CD4-positive, alpha-beta T cell (primary cell): Measurements from ENCODE around the gene PGS1. TPM values are rescaled to one million over a fixed set of nuclear protein-coding genes. Genes with fewer than 3 reads are reported as not detected.

Experiments
- ATAC-seq: fragments of 200-7000 bp; cut with Tn5 transposase; one replicate; pipeline ENCODE4 v1.10.0; 2022; ENCODE audit warnings: mild to moderate bottlenecking; ENCODE audit not compliant: poor library complexity
- CTCF ChIA-PET: fragments of 350-600 bp; sonication (Branson Sonifier 250); formaldehyde crosslinking; loops from one replicate; lab custom pipeline; 2021; ENCODE audit warnings: antibody characterized with exemption, inconsistent platforms; lab: Charles Lee
- POLR2A ChIA-PET: fragments of 350-600 bp; sonication (Branson Sonifier 250); formaldehyde crosslinking; loops from one replicate; lab custom pipeline; 2021; ENCODE audit warnings: antibody characterized with exemption, inconsistent platforms; lab: Charles Lee
- DNase-seq, 14 experiments: peaks; one replicate each; pipeline ENCODE4 v3.0.0-alpha.2; 2013 to 2020; ENCODE audit warnings: mixed read lengths in 2 of 14
- H3K27ac ChIP-seq, 2 donors: one replicate each; pipeline versions ENCODE4 v1.5.1 to v1.7.0; 2013; ENCODE audit warnings: low read length in 2 of 2, low read depth in 1 of 2, mild to moderate bottlenecking in 1 of 2
- H3K27me3 ChIP-seq, 2 experiments: 1 replicate in 1 of 2; 2 replicates in 1 of 2; pipeline versions ENCODE4 v1.6.1 to v1.7.0; 2013; ENCODE audit warnings: low read length in 2 of 2, control low read depth in 1 of 2, mild to moderate bottlenecking in 1 of 2, moderate library complexity in 1 of 2; ENCODE audit not compliant: insufficient read depth in 2 of 2, control insufficient read depth in 1 of 2
- H3K36me3 ChIP-seq: one replicate; pipeline ENCODE4 v1.6.1; 2013; ENCODE audit warnings: low read length, control low read depth; ENCODE audit not compliant: insufficient read depth
- H3K4me1 ChIP-seq: one replicate; pipeline ENCODE4 v1.6.1; 2013; ENCODE audit warnings: low read length, control low read depth; ENCODE audit not compliant: insufficient read depth
- H3K4me3 ChIP-seq: one replicate; pipeline ENCODE4 v1.5.1; 2013; ENCODE audit warnings: mild to moderate bottlenecking, low read length, moderate library complexity
- H3K9me3 ChIP-seq, 2 experiments: 1 replicate in 1 of 2; 2 replicates in 1 of 2; pipeline versions ENCODE4 v1.6.1 to v1.7.0; 2013; ENCODE audit warnings: low read length in 2 of 2, mild to moderate bottlenecking in 2 of 2, control low read depth in 1 of 2, moderate library complexity in 1 of 2; ENCODE audit not compliant: control insufficient read depth in 1 of 2, insufficient read depth in 1 of 2
- H3K27ac Mint-ChIP-seq: one replicate; pipeline ENCODE4 v1.8.0; 2020; ENCODE audit warnings: mixed read lengths
- H3K27me3 Mint-ChIP-seq: one replicate; pipeline ENCODE4 v1.8.0; 2021; ENCODE audit warnings: mixed read lengths
- H3K36me3 Mint-ChIP-seq: one replicate; pipeline ENCODE4 v1.8.0; 2021; ENCODE audit warnings: low read depth, mixed read lengths
- H3K4me1 Mint-ChIP-seq: one replicate; pipeline ENCODE4 v1.8.0; 2021; ENCODE audit warnings: low read depth, mixed read lengths
- H3K4me3 Mint-ChIP-seq: one replicate; pipeline ENCODE4 v1.8.0; 2020; ENCODE audit warnings: mild to moderate bottlenecking, mixed read lengths
- H3K9me3 Mint-ChIP-seq: one replicate; pipeline ENCODE4 v1.8.0; 2020; ENCODE audit warnings: mixed read lengths
- intact Hi-C, 2 experiments: fragments of 100-400 bp; cut with DNase I in 1 of 2; cut with micrococcal nuclease in 1 of 2; formaldehyde crosslinking; loops; one replicate each; pipeline versions ENCODE4 v1.15.1 to v1.9.0; 2023 to 2025; cut with DNase I, micrococcal nuclease
- total RNA-seq, 174 experiments: library from RNA in 2 of 174; stranded (reverse) in 2 of 174; gene quantifications; one replicate each; pipeline ENCODE4 v1.2.3 and lab custom pipeline; 2021 to 2026
- TF ChIP-seq, protein P1 (sequence below): fragments of 200-600 bp; IDR thresholded peaks from one replicate; pipeline ENCODE4 v1.8.0; 2022; ENCODE audit warnings: antibody characterized with exemption, mild to moderate bottlenecking

Gene PGS1
- total RNA-seq, 2 experiments from 2014 or later: 40.9 to 45.3 TPM

GRCh38 chr17:78368854-78369495 lies 9.5 kb upstream of the PGS1 start:
- no peak overlapping the region for H3K4me3 Mint-ChIP-seq
- peaks cover 3% of the 10 kb centered on the region for H3K4me1 ChIP-seq
- H3K27me3 ChIP-seq: peaks cover 0 to 3% of the 10 kb centered on the region in 2 experiments
- H3K36me3 ChIP-seq: no peaks in the 10 kb centered on the region
- intact Hi-C loops: loop anchor here in 1 of 2 experiments (10.0 kb wide), 1 partner anchor 244 kb away; the partner anchor contains the start of gene TMC6
- POLR2A ChIA-PET: no interaction called here
- H3K27ac ChIP-seq: no peak overlapping the region
- CTCF ChIA-PET: interaction anchor here (1.6 kb wide), 1 partner anchor 8 kb away, joined by 4 read pairs; no protein-coding TSS in a partner anchor
- H3K36me3 Mint-ChIP-seq: no peaks in the 10 kb centered on the region
- H3K4me3 ChIP-seq: no peak overlapping the region
- H3K9me3 ChIP-seq: no peaks in the 10 kb centered on the region
- no peaks in the 10 kb centered on the region for H3K9me3 Mint-ChIP-seq
- TF ChIP-seq, protein P1, sequence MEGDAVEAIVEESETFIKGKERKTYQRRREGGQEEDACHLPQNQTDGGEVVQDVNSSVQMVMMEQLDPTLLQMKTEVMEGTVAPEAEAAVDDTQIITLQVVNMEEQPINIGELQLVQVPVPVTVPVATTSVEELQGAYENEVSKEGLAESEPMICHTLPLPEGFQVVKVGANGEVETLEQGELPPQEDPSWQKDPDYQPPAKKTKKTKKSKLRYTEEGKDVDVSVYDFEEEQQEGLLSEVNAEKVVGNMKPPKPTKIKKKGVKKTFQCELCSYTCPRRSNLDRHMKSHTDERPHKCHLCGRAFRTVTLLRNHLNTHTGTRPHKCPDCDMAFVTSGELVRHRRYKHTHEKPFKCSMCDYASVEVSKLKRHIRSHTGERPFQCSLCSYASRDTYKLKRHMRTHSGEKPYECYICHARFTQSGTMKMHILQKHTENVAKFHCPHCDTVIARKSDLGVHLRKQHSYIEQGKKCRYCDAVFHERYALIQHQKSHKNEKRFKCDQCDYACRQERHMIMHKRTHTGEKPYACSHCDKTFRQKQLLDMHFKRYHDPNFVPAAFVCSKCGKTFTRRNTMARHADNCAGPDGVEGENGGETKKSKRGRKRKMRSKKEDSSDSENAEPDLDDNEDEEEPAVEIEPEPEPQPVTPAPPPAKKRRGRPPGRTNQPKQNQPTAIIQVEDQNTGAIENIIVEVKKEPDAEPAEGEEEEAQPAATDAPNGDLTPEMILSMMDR: no peak
- H3K4me1 Mint-ChIP-seq: no peaks in the 10 kb centered on the region
- H3K27me3 Mint-ChIP-seq: no peaks in the 10 kb centered on the region
- DNase-seq: no peak
- no peak for ATAC-seq
- no peak overlapping the region for H3K27ac Mint-ChIP-seq

DNA sequence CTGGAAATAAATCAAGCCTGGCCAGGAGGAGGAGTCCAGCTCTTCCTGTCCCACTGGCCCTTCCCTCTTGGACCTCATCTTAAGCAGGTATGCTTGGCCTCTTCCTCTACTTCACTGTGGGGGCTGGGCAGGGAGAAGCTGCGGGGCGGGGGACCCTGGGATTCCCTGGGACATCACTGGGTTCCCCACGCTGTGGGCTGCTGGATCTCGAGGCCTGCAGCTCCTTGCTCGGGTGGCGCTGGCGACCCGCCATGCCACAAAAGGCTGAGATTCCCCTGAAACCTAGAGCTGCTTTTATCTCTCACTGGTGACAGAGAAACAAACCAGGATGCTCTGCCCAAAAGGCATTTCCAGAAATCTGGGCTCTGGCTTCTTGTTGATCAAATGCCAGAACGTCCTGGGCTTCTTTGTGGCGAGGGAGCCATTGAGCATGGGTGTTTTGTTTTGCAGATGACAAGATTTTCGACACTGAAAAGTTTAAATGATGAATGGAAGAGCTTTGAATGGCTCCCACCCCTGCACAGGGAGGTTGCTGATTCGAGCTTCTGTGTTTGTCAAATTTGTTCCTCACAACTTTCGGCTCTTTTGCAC lies 8.6 kb upstream of the PGS1 start:
- ATAC-seq (no peak), DNase-seq (no peak)
- H3K4me3 Mint-ChIP-seq: no peak overlapping the region
- ChIA-PET POLR2A (no interaction called here), CTCF (interaction anchor here (1.6 kb wide), 1 partner anchor 9 kb away, joined by 4 read pairs; no protein-coding TSS in a partner anchor)
- no peaks in the 10 kb centered on the region for H3K4me1 Mint-ChIP-seq
- no peaks in the 10 kb centered on the region for H3K9me3 Mint-ChIP-seq
- H3K27ac Mint-ChIP-seq: no peak overlapping the region
- TF ChIP-seq, protein P1: no peak
- H3K36me3 Mint-ChIP-seq: no peaks in the 10 kb centered on the region
- Histone ChIP-seq H3K9me3 (no peaks in the 10 kb centered on the region), H3K4me1 (peaks cover 2% of the 10 kb centered on the region), H3K36me3 (no peaks in the 10 kb centered on the region), H3K27me3 (no peaks in the 10 kb centered on the region), H3K27ac (no peak overlapping the region), H3K4me3 (no peak overlapping the region)
- H3K27me3 Mint-ChIP-seq: no peaks in the 10 kb centered on the region
- intact Hi-C loops: loop anchor here in 1 of 2 experiments (10.0 kb wide), 1 partner anchor 245 kb away; the partner anchor contains the start of gene TMC6

DNA sequence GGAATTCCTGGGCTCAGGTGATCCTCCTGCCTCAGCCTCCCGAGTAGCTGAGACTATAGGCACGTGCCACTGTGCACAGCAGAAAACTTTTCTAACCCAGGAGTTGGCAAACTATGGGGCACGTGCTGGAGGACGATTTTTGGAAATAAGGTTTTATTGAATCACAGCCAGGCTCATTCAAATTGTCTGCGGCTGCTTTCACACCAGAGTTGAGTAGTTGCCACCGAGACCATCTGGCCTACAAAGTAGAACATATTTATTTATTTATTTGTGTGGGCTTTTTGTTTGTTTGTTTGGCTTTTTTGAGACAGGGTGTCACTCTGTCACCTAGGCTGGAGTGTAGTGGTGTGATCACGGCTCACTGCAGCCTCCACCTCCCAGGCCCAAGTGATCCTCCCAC lies 7.4 kb upstream of the PGS1 start:
- Mint-ChIP-seq H3K9me3 (no peaks in the 10 kb centered on the region), H3K27ac (no peak overlapping the region), H3K4me1 (no peaks in the 10 kb centered on the region), H3K4me3 (no peak overlapping the region), H3K36me3 (no peaks in the 10 kb centered on the region), H3K27me3 (no peaks in the 10 kb centered on the region)
- Histone ChIP-seq H3K27ac (no peak overlapping the region), H3K27me3 (no peaks in the 10 kb centered on the region), H3K4me3 (no peak overlapping the region), H3K9me3 (no peaks in the 10 kb centered on the region), H3K36me3 (no peaks in the 10 kb centered on the region), H3K4me1 (no peaks in the 10 kb centered on the region)
- intact Hi-C loops: no loop called here
- ATAC-seq: no peak
- DNase-seq: no peak
- ChIA-PET POLR2A (no interaction called here), CTCF (no interaction called here)
- TF ChIP-seq, protein P1: no peak
